K562 (cell line): ENCODE measurements around the gene TIPARP. TPM values are rescaled to one million over a fixed set of nuclear protein-coding genes. Genes with fewer than 3 reads are reported as not detected.

Experiments
- CEBPB ChIP-seq: fragments of 450-650 bp; IDR thresholded peaks from 2 replicates; pipeline ENCODE4 v1.6.1; 2016; ENCODE audit warnings: missing genetic modification characterization, missing compliant biosample characterization
- CHD1 ChIP-seq: fragments of 200-600 bp; sonication (generic); IDR thresholded peaks from one replicate; pipeline ENCODE4 v1.6.1; 2012; ENCODE audit warnings: mild to moderate bottlenecking, moderate library complexity, low read length, inconsistent platforms
- FOSL1 ChIP-seq: fragments of 200-800 bp; sonication (Bioruptor generic); conservative IDR thresholded peaks from 2 replicates; pipeline ENCODE4 v1.6.1; 2016; ENCODE audit warnings: missing genetic modification characterization, missing compliant biosample characterization
- HOXB6 ChIP-seq: fragments of 250-450 bp; sonication (Bioruptor Pico); IDR thresholded peaks from 2 replicates; pipeline ENCODE4 v1.5.1; 2022; ENCODE audit warnings: mild to moderate bottlenecking, borderline replicate concordance
- ILK ChIP-seq: fragments of 450-650 bp; IDR thresholded peaks from 2 replicates; pipeline ENCODE4 v1.6.1; 2016; ENCODE audit warnings: missing genetic modification characterization, low read depth, mild to moderate bottlenecking, missing compliant biosample characterization, moderate library complexity, borderline replicate concordance
- MYC ChIP-seq, 2 experiments: fragments of 250-450 bp in 1 of 2; sonication (Bioruptor Pico) in 1 of 2; IDR thresholded peaks; 2 replicates each; pipeline versions ENCODE4 v1.5.1 to v1.6.1; 2012 to 2021; ENCODE audit warnings: low read depth in 2 of 2, borderline replicate concordance in 1 of 2, improper control_type of control experiment in 1 of 2, low read length in 1 of 2, mild to moderate bottlenecking in 1 of 2, moderate library complexity in 1 of 2
- NR2C2 ChIP-seq, 2 experiments: fragments of 200-800 bp in 1 of 2; sonication (Bioruptor generic) in 1 of 2; sonication (generic) in 1 of 2; formaldehyde crosslinking in 1 of 2; IDR thresholded peaks; 2 replicates each; pipeline versions ENCODE4 v1.6.1 to v1.8.0; 2016 to 2022; ENCODE audit warnings: mild to moderate bottlenecking in 1 of 2, missing compliant biosample characterization in 1 of 2, missing genetic modification characterization in 1 of 2, missing genetic modification reagents in 1 of 2
- POLR2H ChIP-seq: IDR thresholded peaks from 2 replicates; pipeline ENCODE4 v1.6.1; 2016; ENCODE audit warnings: missing genetic modification characterization, low read depth, mild to moderate bottlenecking, control low read depth, missing compliant biosample characterization, moderate library complexity
- polyA plus RNA-seq, 8 experiments: library from polyadenylated mRNA; depleted of rRNA in 4 of 8; stranded (reverse) in 5 of 8; unstranded in 3 of 8; fragments of >200 nt; fragmentation: Nextera tagmentation in 2 of 8; fragmentation: Illumina TruSeq in 1 of 8; extraction: Ambion mirVana in 2 of 8; extraction: Trizol in 1 of 8; gene quantifications; 2 replicates each; pipeline versions ENCODE4 v1.2.1 to v1.2.3, GENCODE V29; 2011 to 2014; ENCODE audit warnings: inconsistent platforms in 1 of 8, missing spikeins in 1 of 8
- total RNA-seq, 7 experiments: library from RNA; depleted of rRNA in 6 of 7; stranded (reverse); fragments of >200 nt in 6 of 7; fragmentation: Illumina TruSeq in 2 of 7; extraction: Trizol in 2 of 7; gene quantifications; 2 replicates each; pipeline versions ENCODE4 v1.2.1 to v1.2.3, GENCODE V29; 2011 to 2021; ENCODE audit warnings: low replicate concordance in 1 of 7
- TF ChIP-seq, protein P1 (sequence below): fragments of 450-650 bp; IDR thresholded peaks from 2 replicates; pipeline ENCODE4 v1.6.1; 2018; ENCODE audit warnings: mild to moderate bottlenecking, low read depth; ENCODE audit not compliant: partially characterized antibody
- TF ChIP-seq, protein P2 (sequence below): fragments of 250-450 bp; sonication (Bioruptor Pico); IDR thresholded peaks from 2 replicates; pipeline ENCODE4 v1.4.0; 2020
- TF ChIP-seq, protein P3 (sequence below), 2 experiments: IDR thresholded peaks in 1 of 2; conservative IDR thresholded peaks in 1 of 2; 2 replicates each; pipeline ENCODE4 v1.6.1; 2016; ENCODE audit warnings: low read depth in 2 of 2, mild to moderate bottlenecking in 1 of 2, missing compliant biosample characterization in 1 of 2, missing genetic modification characterization in 1 of 2, moderate library complexity in 1 of 2

The TIPARP gene
- total and polyA plus RNA-seq, 9 of the 15 experiments (the other 6 are each of a cell fraction or from before 2014, with no cell fraction given): 2.4 to 29.4 (median 15.1) TPM

DNA sequence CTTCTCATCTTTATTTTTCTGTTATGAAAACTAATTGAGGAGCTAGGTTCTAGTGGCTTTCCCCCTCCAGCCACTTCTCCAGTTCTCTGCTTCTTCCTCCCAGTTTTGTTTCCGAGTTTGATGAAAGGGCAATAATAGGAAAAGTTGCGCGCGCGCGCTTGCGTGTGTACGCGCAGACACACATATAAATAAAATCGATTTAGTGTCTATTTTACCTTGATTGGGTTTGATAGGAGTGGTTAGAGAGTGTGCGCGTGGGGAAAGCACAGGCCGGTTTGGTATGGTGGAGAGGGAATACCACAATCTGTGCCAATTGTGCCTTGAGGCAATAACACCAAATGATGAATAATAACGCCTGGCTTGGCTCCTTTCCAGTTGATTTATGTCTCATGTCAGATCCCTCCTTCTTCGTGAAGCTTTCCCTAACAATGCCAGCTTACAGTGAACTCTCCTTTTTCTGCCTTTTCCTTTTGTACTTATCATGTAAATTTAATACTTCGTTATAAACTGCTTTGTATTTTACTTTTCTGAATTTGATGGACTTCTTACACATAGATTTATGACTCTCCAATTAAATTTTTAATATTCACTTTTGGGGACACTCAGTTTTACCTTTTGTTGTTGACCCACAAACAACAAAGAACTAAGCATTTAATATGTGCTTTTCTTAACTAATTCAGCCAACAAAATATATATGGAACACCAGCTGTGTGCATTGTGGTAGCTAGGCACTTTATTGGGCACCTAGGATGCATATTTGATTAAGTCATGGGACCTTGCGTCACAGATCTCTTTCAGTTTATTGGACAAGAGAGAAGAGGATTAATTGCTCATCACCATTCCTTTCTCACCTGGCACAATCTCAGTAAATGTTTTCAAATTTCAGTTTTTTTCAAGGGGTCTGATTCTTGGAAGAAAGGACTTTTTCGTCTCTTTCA, 1.7 kb downstream of the TIPARP start (continued):
- no peak for TF ChIP-seq HOXB6
- TF ChIP-seq NR2C2 (CRISPR knock-in tag; IDR thresholded peaks at IDR 0.05): no peak
- TF ChIP-seq NR2C2 (tag; IDR thresholded peaks at IDR 0.05): peak; percentile 6; the same call in 1 of the 2 replicates
- TF ChIP-seq, protein P1, sequence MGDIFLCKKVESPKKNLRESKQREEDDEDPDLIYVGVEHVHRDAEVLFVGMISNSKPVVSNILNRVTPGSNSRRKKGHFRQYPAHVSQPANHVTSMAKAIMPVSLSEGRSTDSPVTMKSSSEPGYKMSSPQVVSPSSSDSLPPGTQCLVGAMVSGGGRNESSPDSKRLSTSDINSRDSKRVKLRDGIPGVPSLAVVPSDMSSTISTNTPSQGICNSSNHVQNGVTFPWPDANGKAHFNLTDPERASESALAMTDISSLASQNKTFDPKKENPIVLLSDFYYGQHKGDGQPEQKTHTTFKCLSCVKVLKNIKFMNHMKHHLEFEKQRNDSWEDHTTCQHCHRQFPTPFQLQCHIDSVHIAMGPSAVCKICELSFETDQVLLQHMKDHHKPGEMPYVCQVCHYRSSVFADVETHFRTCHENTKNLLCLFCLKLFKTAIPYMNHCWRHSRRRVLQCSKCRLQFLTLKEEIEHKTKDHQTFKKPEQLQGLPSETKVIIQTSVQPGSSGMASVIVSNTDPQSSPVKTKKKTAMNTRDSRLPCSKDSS: no peak
- no peak for TF ChIP-seq ILK (tag)
- TF ChIP-seq, protein P2, sequence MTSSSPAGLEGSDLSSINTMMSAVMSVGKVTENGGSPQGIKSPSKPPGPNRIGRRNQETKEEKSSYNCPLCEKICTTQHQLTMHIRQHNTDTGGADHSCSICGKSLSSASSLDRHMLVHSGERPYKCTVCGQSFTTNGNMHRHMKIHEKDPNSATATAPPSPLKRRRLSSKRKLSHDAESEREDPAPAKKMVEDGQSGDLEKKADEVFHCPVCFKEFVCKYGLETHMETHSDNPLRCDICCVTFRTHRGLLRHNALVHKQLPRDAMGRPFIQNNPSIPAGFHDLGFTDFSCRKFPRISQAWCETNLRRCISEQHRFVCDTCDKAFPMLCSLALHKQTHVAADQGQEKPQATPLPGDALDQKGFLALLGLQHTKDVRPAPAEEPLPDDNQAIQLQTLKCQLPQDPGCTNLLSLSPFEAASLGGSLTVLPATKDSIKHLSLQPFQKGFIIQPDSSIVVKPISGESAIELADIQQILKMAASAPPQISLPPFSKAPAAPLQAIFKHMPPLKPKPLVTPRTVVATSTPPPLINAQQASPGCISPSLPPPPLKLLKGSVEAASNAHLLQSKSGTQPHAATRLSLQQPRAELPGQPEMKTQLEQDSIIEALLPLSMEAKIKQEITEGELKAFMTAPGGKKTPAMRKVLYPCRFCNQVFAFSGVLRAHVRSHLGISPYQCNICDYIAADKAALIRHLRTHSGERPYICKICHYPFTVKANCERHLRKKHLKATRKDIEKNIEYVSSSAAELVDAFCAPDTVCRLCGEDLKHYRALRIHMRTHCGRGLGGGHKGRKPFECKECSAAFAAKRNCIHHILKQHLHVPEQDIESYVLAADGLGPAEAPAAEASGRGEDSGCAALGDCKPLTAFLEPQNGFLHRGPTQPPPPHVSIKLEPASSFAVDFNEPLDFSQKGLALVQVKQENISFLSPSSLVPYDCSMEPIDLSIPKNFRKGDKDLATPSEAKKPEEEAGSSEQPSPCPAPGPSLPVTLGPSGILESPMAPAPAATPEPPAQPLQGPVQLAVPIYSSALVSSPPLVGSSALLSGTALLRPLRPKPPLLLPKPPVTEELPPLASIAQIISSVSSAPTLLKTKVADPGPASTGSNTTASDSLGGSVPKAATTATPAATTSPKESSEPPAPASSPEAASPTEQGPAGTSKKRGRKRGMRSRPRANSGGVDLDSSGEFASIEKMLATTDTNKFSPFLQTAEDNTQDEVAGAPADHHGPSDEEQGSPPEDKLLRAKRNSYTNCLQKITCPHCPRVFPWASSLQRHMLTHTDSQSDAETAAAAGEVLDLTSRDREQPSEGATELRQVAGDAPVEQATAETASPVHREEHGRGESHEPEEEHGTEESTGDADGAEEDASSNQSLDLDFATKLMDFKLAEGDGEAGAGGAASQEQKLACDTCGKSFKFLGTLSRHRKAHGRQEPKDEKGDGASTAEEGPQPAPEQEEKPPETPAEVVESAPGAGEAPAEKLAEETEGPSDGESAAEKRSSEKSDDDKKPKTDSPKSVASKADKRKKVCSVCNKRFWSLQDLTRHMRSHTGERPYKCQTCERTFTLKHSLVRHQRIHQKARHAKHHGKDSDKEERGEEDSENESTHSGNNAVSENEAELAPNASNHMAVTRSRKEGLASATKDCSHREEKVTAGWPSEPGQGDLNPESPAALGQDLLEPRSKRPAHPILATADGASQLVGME (CRISPR knock-in tag): no peak
- no peak for TF ChIP-seq POLR2H
- TF ChIP-seq, protein P3, sequence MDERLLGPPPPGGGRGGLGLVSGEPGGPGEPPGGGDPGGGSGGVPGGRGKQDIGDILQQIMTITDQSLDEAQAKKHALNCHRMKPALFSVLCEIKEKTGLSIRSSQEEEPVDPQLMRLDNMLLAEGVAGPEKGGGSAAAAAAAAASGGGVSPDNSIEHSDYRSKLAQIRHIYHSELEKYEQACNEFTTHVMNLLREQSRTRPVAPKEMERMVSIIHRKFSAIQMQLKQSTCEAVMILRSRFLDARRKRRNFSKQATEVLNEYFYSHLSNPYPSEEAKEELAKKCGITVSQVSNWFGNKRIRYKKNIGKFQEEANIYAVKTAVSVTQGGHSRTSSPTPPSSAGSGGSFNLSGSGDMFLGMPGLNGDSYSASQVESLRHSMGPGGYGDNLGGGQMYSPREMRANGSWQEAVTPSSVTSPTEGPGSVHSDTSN (CRISPR knock-in tag; IDR thresholded peaks at IDR 0.05; ENCODE audit: low read depth): no peak
- TF ChIP-seq, protein P3 (tag; conservative IDR thresholded peaks at IDR 0.05; ENCODE audit: low read depth): peak; percentile 91
- peak; percentile 37; the same call in 1 of the 2 replicates for TF ChIP-seq CEBPB (tag)
- 0 out of 2 replicates have a peak, but pooled peaks have one; percentile 16 for TF ChIP-seq MYC (IDR thresholded peaks at IDR 0.05; ENCODE audit: low read depth, low read length)
- TF ChIP-seq MYC (CRISPR knock-in tag; IDR thresholded peaks at IDR 0.05; ENCODE audit: borderline replicate concordance, low read depth): no peak
- peak; percentile 61 for TF ChIP-seq CHD1
- TF ChIP-seq FOSL1 (tag): peak; percentile 49; the same call in 1 of the 2 replicates
